ENCODE data around the gene LRIG1.

The LRIG1 gene

DNA sequence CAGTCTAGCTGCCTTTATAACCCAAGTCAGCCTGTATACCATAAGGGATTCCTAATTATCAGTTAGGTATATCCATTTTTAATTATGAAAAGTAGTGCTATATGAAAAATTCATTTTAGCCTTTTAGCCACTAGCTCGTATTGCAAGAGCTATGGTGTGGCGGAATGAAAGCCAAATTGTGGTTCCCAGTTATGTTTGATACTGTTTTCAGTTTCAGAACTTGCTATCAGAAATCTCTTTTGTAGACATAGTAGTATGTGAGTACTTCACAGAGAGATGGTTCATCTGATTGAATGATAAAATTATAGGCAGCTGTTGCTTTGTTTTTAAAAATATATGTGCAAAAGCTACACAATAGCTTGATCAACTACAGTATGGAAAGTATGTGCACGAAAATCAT, 145.4 kb downstream of the LRIG1 start:
- Histone ChIP-seq H3K27ac (replicated peaks) (no peak overlapping the region), H3K27me3 (ENCODE audit: insufficient read depth, poor library complexity, severe bottlenecking) (no peaks in the 10 kb centered on the region), H3K4me3 (replicated peaks; ENCODE audit: insufficient read depth, low read length) (no peak overlapping the region)
- no peak for DNase-seq (ENCODE audit: low read depth in 1 of 2, low spot score in 1 of 2)
- TF ChIP-seq GABPA (IDR thresholded peaks at IDR 0.05; ENCODE audit: low read depth) (no peak), SPI1 (IDR thresholded peaks at IDR 0.05; ENCODE audit: borderline replicate concordance, low read depth) (no peak), POLR2AphosphoS5 (IDR thresholded peaks at IDR 0.05; ENCODE audit: low read depth) (no peak)
- TF ChIP-seq, protein P1, sequence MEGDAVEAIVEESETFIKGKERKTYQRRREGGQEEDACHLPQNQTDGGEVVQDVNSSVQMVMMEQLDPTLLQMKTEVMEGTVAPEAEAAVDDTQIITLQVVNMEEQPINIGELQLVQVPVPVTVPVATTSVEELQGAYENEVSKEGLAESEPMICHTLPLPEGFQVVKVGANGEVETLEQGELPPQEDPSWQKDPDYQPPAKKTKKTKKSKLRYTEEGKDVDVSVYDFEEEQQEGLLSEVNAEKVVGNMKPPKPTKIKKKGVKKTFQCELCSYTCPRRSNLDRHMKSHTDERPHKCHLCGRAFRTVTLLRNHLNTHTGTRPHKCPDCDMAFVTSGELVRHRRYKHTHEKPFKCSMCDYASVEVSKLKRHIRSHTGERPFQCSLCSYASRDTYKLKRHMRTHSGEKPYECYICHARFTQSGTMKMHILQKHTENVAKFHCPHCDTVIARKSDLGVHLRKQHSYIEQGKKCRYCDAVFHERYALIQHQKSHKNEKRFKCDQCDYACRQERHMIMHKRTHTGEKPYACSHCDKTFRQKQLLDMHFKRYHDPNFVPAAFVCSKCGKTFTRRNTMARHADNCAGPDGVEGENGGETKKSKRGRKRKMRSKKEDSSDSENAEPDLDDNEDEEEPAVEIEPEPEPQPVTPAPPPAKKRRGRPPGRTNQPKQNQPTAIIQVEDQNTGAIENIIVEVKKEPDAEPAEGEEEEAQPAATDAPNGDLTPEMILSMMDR (IDR thresholded peaks at IDR 0.05; ENCODE audit: insufficient read depth, low read length), result no peak
- TF ChIP-seq, protein P2, sequence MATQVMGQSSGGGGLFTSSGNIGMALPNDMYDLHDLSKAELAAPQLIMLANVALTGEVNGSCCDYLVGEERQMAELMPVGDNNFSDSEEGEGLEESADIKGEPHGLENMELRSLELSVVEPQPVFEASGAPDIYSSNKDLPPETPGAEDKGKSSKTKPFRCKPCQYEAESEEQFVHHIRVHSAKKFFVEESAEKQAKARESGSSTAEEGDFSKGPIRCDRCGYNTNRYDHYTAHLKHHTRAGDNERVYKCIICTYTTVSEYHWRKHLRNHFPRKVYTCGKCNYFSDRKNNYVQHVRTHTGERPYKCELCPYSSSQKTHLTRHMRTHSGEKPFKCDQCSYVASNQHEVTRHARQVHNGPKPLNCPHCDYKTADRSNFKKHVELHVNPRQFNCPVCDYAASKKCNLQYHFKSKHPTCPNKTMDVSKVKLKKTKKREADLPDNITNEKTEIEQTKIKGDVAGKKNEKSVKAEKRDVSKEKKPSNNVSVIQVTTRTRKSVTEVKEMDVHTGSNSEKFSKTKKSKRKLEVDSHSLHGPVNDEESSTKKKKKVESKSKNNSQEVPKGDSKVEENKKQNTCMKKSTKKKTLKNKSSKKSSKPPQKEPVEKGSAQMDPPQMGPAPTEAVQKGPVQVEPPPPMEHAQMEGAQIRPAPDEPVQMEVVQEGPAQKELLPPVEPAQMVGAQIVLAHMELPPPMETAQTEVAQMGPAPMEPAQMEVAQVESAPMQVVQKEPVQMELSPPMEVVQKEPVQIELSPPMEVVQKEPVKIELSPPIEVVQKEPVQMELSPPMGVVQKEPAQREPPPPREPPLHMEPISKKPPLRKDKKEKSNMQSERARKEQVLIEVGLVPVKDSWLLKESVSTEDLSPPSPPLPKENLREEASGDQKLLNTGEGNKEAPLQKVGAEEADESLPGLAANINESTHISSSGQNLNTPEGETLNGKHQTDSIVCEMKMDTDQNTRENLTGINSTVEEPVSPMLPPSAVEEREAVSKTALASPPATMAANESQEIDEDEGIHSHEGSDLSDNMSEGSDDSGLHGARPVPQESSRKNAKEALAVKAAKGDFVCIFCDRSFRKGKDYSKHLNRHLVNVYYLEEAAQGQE (IDR thresholded peaks at IDR 0.05; ENCODE audit: insufficient replicate concordance, low read depth), result no peak

DNA sequence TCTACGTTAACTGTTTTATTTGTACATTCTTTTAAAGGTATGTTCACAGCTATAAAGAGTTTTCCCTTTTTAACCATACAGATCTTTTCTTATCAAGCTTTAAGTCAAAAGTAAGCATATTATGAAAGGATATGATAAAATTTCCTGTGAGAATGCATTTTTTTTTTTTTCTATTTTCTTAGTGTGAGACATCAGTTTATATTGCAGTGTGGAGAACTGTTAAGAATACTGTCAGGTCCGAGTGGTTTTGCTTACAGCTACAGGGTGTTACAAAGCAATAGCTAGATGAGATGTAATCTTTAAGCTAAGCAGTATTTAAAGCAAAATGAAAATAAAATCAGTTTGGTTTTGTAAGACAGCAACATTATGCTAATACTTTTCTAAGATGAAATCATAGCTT, 146.8 kb downstream of the LRIG1 start:
- no peak for TF ChIP-seq POLR2AphosphoS5 (IDR thresholded peaks at IDR 0.05; ENCODE audit: low read depth)
- no peak for TF ChIP-seq SPI1 (IDR thresholded peaks at IDR 0.05; ENCODE audit: borderline replicate concordance, low read depth)
- no peak for DNase-seq (ENCODE audit: low read depth in 1 of 2, low spot score in 1 of 2)

GRCh38 chr3:66353530-66353929, 147.3 kb downstream of the LRIG1 start:
- TF ChIP-seq POLR2AphosphoS5 (IDR thresholded peaks at IDR 0.05; ENCODE audit: low read depth) (no peak), GABPA (IDR thresholded peaks at IDR 0.05; ENCODE audit: low read depth) (no peak), SPI1 (IDR thresholded peaks at IDR 0.05; ENCODE audit: borderline replicate concordance, low read depth) (no peak)
- TF ChIP-seq, protein P1 (IDR thresholded peaks at IDR 0.05; ENCODE audit: insufficient read depth, low read length), result no peak
- TF ChIP-seq, protein P2 (IDR thresholded peaks at IDR 0.05; ENCODE audit: insufficient replicate concordance, low read depth), result no peak
- H3K27me3 ChIP-seq (ENCODE audit: insufficient read depth, poor library complexity, severe bottlenecking), result no peaks in the 10 kb centered on the region
- no peak for DNase-seq (ENCODE audit: low read depth in 1 of 2, low spot score in 1 of 2)
- no peak overlapping the region for H3K4me3 ChIP-seq (replicated peaks; ENCODE audit: insufficient read depth, low read length)
- no peak overlapping the region for H3K27ac ChIP-seq (replicated peaks)

More for the DNA sequence above, 146.8 kb downstream of the LRIG1 start:
- no peaks in the 10 kb centered on the region for H3K27me3 ChIP-seq (ENCODE audit: insufficient read depth, poor library complexity, severe bottlenecking)
- H3K27ac ChIP-seq (replicated peaks), result no peak overlapping the region
- no peak overlapping the region for H3K4me3 ChIP-seq (replicated peaks; ENCODE audit: insufficient read depth, low read length)

- TF ChIP-seq SPI1 (IDR thresholded peaks at IDR 0.05; ENCODE audit: borderline replicate concordance, low read depth) (no peak), GABPA (IDR thresholded peaks at IDR 0.05; ENCODE audit: low read depth) (no peak), POLR2AphosphoS5 (IDR thresholded peaks at IDR 0.05; ENCODE audit: low read depth) (no peak)
- TF ChIP-seq, protein P1 (IDR thresholded peaks at IDR 0.05; ENCODE audit: insufficient read depth, low read length), result no peak
- H3K4me3 ChIP-seq (replicated peaks; ENCODE audit: insufficient read depth, low read length), result no peak overlapping the region
- H3K27ac ChIP-seq (replicated peaks), result no peak overlapping the region
- H3K27me3 ChIP-seq (ENCODE audit: insufficient read depth, poor library complexity, severe bottlenecking), result no peaks in the 10 kb centered on the region
- DNase-seq (ENCODE audit: low read depth in 1 of 2, low spot score in 1 of 2), result no peak
These were observed 147.8 kb downstream of the LRIG1 start for GRCh38 chr3:66353039-66353438.
